GM19025 (cell line): ENCODE measurements around the gene ZNF311.
"Not testable (repeated sequence)": the region's sequence is repeated elsewhere in the genome, so short reads cannot be mapped to it uniquely, and the experiment has no call there.

ENCODE experiments used
- ATAC-seq: cut with Tn5 transposase; IDR thresholded peaks from one replicate; pipeline ENCODE4 v1.9.1; 2021; ENCODE audit warnings: mild to moderate bottlenecking, low read depth, moderate library complexity; ENCODE audit not compliant: unreplicated experiment

ZNF311 gene

GRCh38 chr6:28956331-28956730 is 48.8 kb downstream of the ZNF311 start:
- ATAC-seq = no peak

GRCh38 chr6:28953585-28954258 is 51.4 kb downstream of the ZNF311 start:
- no peak for ATAC-seq

GRCh38 chr6:28953039-28953584 is 52.0 kb downstream of the ZNF311 start:
- ATAC-seq = no peak

- not testable (repeated sequence) for ATAC-seq
Measured at GRCh38 chr6:28949656-28950195, 55.4 kb downstream of the ZNF311 start.

- ATAC-seq = no peak
Measured at GRCh38 chr6:28948782-28949486, 56.2 kb downstream of the ZNF311 start.

GRCh38 chr6:28947831-28948270 is 57.3 kb downstream of the ZNF311 start:
- ATAC-seq = no peak

- no peak for ATAC-seq
Measured at GRCh38 chr6:28947067-28947765, 57.9 kb downstream of the ZNF311 start.

GRCh38 chr6:28945349-28945748 is 59.8 kb downstream of the ZNF311 start:
- ATAC-seq = no peak
